HG02885 (cell line): ENCODE data around the gene MORC3.
"Not testable (repeated sequence)": the region's sequence is repeated elsewhere in the genome, so short reads cannot be mapped to it uniquely, and the experiment has no call there.

ENCODE experiments used
- ATAC-seq: cut with Tn5 transposase; IDR thresholded peaks from one replicate; pipeline ENCODE4 v1.9.1; 2021; ENCODE audit warnings: mild to moderate bottlenecking; ENCODE audit not compliant: unreplicated experiment, poor library complexity

Gene MORC3

GRCh38 chr21:36381841-36382589 is 62.0 kb downstream of the MORC3 start:
- no peak for ATAC-seq

GRCh38 chr21:36382722-36383121 is 62.7 kb downstream of the MORC3 start:
- not testable (repeated sequence) for ATAC-seq

GRCh38 chr21:36384885-36385232 is 64.9 kb downstream of the MORC3 start:
- peak; percentile 10 for ATAC-seq

GRCh38 chr21:36385233-36386030 is 65.4 kb downstream of the MORC3 start, which contains the start of gene CHAF1B:
Gene CHAF1B, plus strand, starts transcription at chr21:36385392. Its CDS starts 745 bp downstream, at chr21:36386137.
- ATAC-seq, result peak; percentile 90

- ATAC-seq, result no peak
Observed at GRCh38 chr21:36386031-36386642, 66.1 kb downstream of the MORC3 start.

GRCh38 chr21:36388096-36388495 is 68.1 kb downstream of the MORC3 start:
- ATAC-seq, result no peak

GRCh38 chr21:36388835-36389234 is 68.8 kb downstream of the MORC3 start:
- ATAC-seq, result no peak

GRCh38 chr21:36391649-36392048 is 71.7 kb downstream of the MORC3 start:
- not testable (repeated sequence) for ATAC-seq

GRCh38 chr21:36395353-36396111 is 75.5 kb downstream of the MORC3 start:
- no peak for ATAC-seq

GRCh38 chr21:36396325-36396724 is 76.3 kb downstream of the MORC3 start:
- no peak for ATAC-seq

- ATAC-seq, result no peak
Observed at GRCh38 chr21:36396971-36397370, 77.0 kb downstream of the MORC3 start.

GRCh38 chr21:36397606-36398005 is 77.6 kb downstream of the MORC3 start:
- ATAC-seq, result no peak

GRCh38 chr21:36399736-36400135 is 79.7 kb downstream of the MORC3 start:
- not testable (repeated sequence) for ATAC-seq

- ATAC-seq, result no peak
Observed at GRCh38 chr21:36400719-36401118, 80.7 kb downstream of the MORC3 start.

- no peak for ATAC-seq
Observed at GRCh38 chr21:36402339-36402738, 82.3 kb downstream of the MORC3 start.

- no peak for ATAC-seq
Observed at GRCh38 chr21:36403713-36404112, 83.7 kb downstream of the MORC3 start.

- ATAC-seq, result no peak
Observed at GRCh38 chr21:36408568-36408967, 88.6 kb downstream of the MORC3 start.

- ATAC-seq, result no peak
Observed at GRCh38 chr21:36411301-36411700, 91.3 kb downstream of the MORC3 start.

- ATAC-seq, result no peak
Observed at GRCh38 chr21:36412916-36413315, 92.9 kb downstream of the MORC3 start.

GRCh38 chr21:36415375-36415774 is 95.4 kb downstream of the MORC3 start:
- ATAC-seq, result no peak
